HEK293 (cell line): ENCODE data around the gene PLEKHJ1.

Source experiments
- KLF7 ChIP-seq: fragments of 450-650 bp; formaldehyde crosslinking; IDR thresholded peaks from 2 replicates; pipeline ENCODE4 v1.5.1; 2016; ENCODE audit warnings: missing biosample characterization, missing genetic modification characterization, borderline replicate concordance
- MZF1 ChIP-seq: fragments of 450-650 bp; formaldehyde crosslinking; IDR thresholded peaks from 2 replicates; pipeline ENCODE4 v1.5.1; 2017; ENCODE audit warnings: missing biosample characterization, missing genetic modification characterization, borderline replicate concordance
- PRDM1 ChIP-seq: fragments of 450-650 bp; formaldehyde crosslinking; IDR thresholded peaks from 2 replicates; pipeline ENCODE4; 2016; ENCODE audit warnings: missing biosample characterization, missing genetic modification characterization
- RBAK ChIP-seq: fragments of 450-650 bp; formaldehyde crosslinking; IDR thresholded peaks from 2 replicates; pipeline ENCODE4 v1.5.1; 2016; ENCODE audit warnings: missing biosample characterization, missing genetic modification characterization
- SALL2 ChIP-seq: fragments of 450-650 bp; formaldehyde crosslinking; IDR thresholded peaks from 2 replicates; pipeline ENCODE4 v1.5.0; 2017; ENCODE audit warnings: missing biosample characterization, mild to moderate bottlenecking, missing genetic modification characterization, borderline replicate concordance
- WT1 ChIP-seq: fragments of 450-650 bp; formaldehyde crosslinking; IDR thresholded peaks from 2 replicates; pipeline ENCODE4 v1.5.1; 2016; ENCODE audit warnings: missing biosample characterization, missing genetic modification characterization
- YY1 ChIP-seq: fragments of 450-650 bp; formaldehyde crosslinking; IDR thresholded peaks from 2 replicates; pipeline ENCODE4 v1.5.1; 2018; ENCODE audit warnings: missing biosample characterization, missing genetic modification characterization
- ZBTB21 ChIP-seq: fragments of 450-650 bp; formaldehyde crosslinking; IDR thresholded peaks from 2 replicates; pipeline ENCODE4 v1.5.1; 2017; ENCODE audit warnings: missing biosample characterization, missing genetic modification characterization
- ZFP37 ChIP-seq: fragments of 450-650 bp; formaldehyde crosslinking; IDR thresholded peaks from 2 replicates; pipeline ENCODE4 v1.5.1; 2016; ENCODE audit warnings: missing biosample characterization, missing genetic modification characterization
- ZNF174 ChIP-seq: fragments of 450-650 bp; formaldehyde crosslinking; IDR thresholded peaks from 2 replicates; pipeline ENCODE4 v1.5.0; 2017; ENCODE audit warnings: missing biosample characterization, mild to moderate bottlenecking, missing genetic modification characterization
- ZNF19 ChIP-seq: fragments of 450-650 bp; formaldehyde crosslinking; IDR thresholded peaks from 2 replicates; pipeline ENCODE4; 2016; ENCODE audit warnings: missing biosample characterization, missing genetic modification characterization, low read depth
- ZNF214 ChIP-seq: fragments of 450-650 bp; formaldehyde crosslinking; IDR thresholded peaks from 2 replicates; pipeline ENCODE4 v1.5.1; 2017; ENCODE audit warnings: missing biosample characterization, mild to moderate bottlenecking, missing genetic modification characterization, borderline replicate concordance
- ZNF266 ChIP-seq: fragments of 450-650 bp; formaldehyde crosslinking; IDR thresholded peaks from 2 replicates; pipeline ENCODE4 v1.5.1; 2016; ENCODE audit warnings: missing biosample characterization, missing genetic modification characterization, low read depth
- ZNF335 ChIP-seq: fragments of 450-650 bp; formaldehyde crosslinking; conservative IDR thresholded peaks from 2 replicates; pipeline ENCODE4 v1.5.1; 2016; ENCODE audit warnings: missing biosample characterization, missing genetic modification characterization
- ZNF488 ChIP-seq: fragments of 450-650 bp; formaldehyde crosslinking; IDR thresholded peaks from 2 replicates; pipeline ENCODE4 v1.5.1; 2016; ENCODE audit warnings: missing biosample characterization, missing genetic modification characterization
- ZNF513 ChIP-seq: fragments of 450-650 bp; IDR thresholded peaks from 2 replicates; pipeline ENCODE4 v1.5.1; 2018; ENCODE audit warnings: missing biosample characterization, missing genetic modification characterization
- ZNF548 ChIP-seq: fragments of 450-650 bp; formaldehyde crosslinking; IDR thresholded peaks from 2 replicates; pipeline ENCODE4 v1.5.1; 2016; ENCODE audit warnings: missing biosample characterization, missing genetic modification characterization
- ZNF549 ChIP-seq: fragments of 450-650 bp; IDR thresholded peaks from 2 replicates; pipeline ENCODE4 v1.5.1; 2018; ENCODE audit warnings: missing biosample characterization, missing genetic modification characterization, mild to moderate bottlenecking, inconsistent platforms, moderate library complexity
- ZNF555 ChIP-seq: fragments of 450-650 bp; formaldehyde crosslinking; conservative IDR thresholded peaks from 2 replicates; pipeline ENCODE4 v1.5.1; 2017; ENCODE audit warnings: missing biosample characterization, mild to moderate bottlenecking, missing genetic modification characterization, inconsistent platforms
- ZNF596 ChIP-seq: fragments of 450-650 bp; IDR thresholded peaks from 2 replicates; pipeline ENCODE4 v1.5.0; 2018; ENCODE audit warnings: missing biosample characterization, mild to moderate bottlenecking, missing genetic modification characterization, moderate library complexity
- ZNF658 ChIP-seq: fragments of 450-650 bp; formaldehyde crosslinking; IDR thresholded peaks from 2 replicates; pipeline ENCODE4; 2016; ENCODE audit warnings: missing biosample characterization, missing genetic modification characterization
- ZNF791 ChIP-seq: fragments of 450-650 bp; formaldehyde crosslinking; IDR thresholded peaks from 2 replicates; pipeline ENCODE4 v1.5.1; 2016; ENCODE audit warnings: missing biosample characterization, missing genetic modification characterization
- ZNF843 ChIP-seq: fragments of 450-650 bp; formaldehyde crosslinking; IDR thresholded peaks from 2 replicates; pipeline ENCODE4 v1.5.1; 2016; ENCODE audit warnings: missing biosample characterization, missing genetic modification characterization
- ZXDB ChIP-seq: fragments of 450-650 bp; formaldehyde crosslinking; IDR thresholded peaks from 2 replicates; pipeline ENCODE4 v1.5.1; 2016; ENCODE audit warnings: missing biosample characterization, missing genetic modification characterization
- TF ChIP-seq, protein P1 (sequence below): fragments of 450-650 bp; formaldehyde crosslinking; conservative IDR thresholded peaks from 2 replicates; pipeline ENCODE4 v1.5.1; 2016; ENCODE audit warnings: low read depth, missing biosample characterization, missing genetic modification characterization
- TF ChIP-seq, protein P2 (sequence below): fragments of 450-650 bp; IDR thresholded peaks from 2 replicates; pipeline ENCODE4 v1.5.1; 2018; ENCODE audit warnings: missing biosample characterization, mild to moderate bottlenecking, missing genetic modification characterization
- TF ChIP-seq, protein P3 (sequence below): fragments of 450-650 bp; formaldehyde crosslinking; IDR thresholded peaks from 2 replicates; pipeline ENCODE4 v1.5.1; 2016; ENCODE audit warnings: missing biosample characterization, missing genetic modification characterization
- TF ChIP-seq, protein P4 (sequence below): fragments of 450-650 bp; formaldehyde crosslinking; IDR thresholded peaks from 2 replicates; pipeline ENCODE4 v1.5.1; 2016; ENCODE audit warnings: missing biosample characterization, missing genetic modification characterization
- TF ChIP-seq, protein P5 (sequence below): fragments of 450-650 bp; formaldehyde crosslinking; optimal IDR thresholded peaks from 2 replicates; pipeline ENCODE3; 2016; ENCODE audit warnings: missing biosample characterization, mild to moderate bottlenecking, missing genetic modification characterization

PLEKHJ1 gene

GRCh38 chr19:2273356-2274184, 37.4 kb upstream of the PLEKHJ1 start (continued):
- TF ChIP-seq, protein P1, sequence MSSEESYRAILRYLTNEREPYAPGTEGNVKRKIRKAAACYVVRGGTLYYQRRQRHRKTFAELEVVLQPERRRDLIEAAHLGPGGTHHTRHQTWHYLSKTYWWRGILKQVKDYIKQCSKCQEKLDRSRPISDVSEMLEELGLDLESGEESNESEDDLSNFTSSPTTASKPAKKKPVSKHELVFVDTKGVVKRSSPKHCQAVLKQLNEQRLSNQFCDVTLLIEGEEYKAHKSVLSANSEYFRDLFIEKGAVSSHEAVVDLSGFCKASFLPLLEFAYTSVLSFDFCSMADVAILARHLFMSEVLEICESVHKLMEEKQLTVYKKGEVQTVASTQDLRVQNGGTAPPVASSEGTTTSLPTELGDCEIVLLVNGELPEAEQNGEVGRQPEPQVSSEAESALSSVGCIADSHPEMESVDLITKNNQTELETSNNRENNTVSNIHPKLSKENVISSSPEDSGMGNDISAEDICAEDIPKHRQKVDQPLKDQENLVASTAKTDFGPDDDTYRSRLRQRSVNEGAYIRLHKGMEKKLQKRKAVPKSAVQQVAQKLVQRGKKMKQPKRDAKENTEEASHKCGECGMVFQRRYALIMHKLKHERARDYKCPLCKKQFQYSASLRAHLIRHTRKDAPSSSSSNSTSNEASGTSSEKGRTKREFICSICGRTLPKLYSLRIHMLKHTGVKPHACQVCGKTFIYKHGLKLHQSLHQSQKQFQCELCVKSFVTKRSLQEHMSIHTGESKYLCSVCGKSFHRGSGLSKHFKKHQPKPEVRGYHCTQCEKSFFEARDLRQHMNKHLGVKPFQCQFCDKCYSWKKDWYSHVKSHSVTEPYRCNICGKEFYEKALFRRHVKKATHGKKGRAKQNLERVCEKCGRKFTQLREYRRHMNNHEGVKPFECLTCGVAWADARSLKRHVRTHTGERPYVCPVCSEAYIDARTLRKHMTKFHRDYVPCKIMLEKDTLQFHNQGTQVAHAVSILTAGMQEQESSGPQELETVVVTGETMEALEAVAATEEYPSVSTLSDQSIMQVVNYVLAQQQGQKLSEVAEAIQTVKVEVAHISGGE (tag by site-specific recombination): peak; percentile 98
- no peak for TF ChIP-seq ZNF19 (tag by site-specific recombination)
- no peak for TF ChIP-seq ZNF214 (tag by site-specific recombination)
- TF ChIP-seq ZBTB21: no peak
- peak; percentile 79 for TF ChIP-seq ZNF843 (tag by site-specific recombination)
- 0 out of 2 replicates have a peak, but pooled peaks have one; percentile 26 for TF ChIP-seq ZNF596 (tag by site-specific recombination)
- TF ChIP-seq, protein P2, sequence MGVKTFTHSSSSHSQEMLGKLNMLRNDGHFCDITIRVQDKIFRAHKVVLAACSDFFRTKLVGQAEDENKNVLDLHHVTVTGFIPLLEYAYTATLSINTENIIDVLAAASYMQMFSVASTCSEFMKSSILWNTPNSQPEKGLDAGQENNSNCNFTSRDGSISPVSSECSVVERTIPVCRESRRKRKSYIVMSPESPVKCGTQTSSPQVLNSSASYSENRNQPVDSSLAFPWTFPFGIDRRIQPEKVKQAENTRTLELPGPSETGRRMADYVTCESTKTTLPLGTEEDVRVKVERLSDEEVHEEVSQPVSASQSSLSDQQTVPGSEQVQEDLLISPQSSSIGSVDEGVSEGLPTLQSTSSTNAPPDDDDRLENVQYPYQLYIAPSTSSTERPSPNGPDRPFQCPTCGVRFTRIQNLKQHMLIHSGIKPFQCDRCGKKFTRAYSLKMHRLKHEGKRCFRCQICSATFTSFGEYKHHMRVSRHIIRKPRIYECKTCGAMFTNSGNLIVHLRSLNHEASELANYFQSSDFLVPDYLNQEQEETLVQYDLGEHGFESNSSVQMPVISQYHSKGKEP (tag by site-specific recombination): peak; percentile 59; the same call in 1 of the 2 replicates
- no peak for TF ChIP-seq ZNF513 (tag by site-specific recombination)
- TF ChIP-seq RBAK: no peak
- peak; percentile 79 for TF ChIP-seq ZFP37
- TF ChIP-seq, protein P3, sequence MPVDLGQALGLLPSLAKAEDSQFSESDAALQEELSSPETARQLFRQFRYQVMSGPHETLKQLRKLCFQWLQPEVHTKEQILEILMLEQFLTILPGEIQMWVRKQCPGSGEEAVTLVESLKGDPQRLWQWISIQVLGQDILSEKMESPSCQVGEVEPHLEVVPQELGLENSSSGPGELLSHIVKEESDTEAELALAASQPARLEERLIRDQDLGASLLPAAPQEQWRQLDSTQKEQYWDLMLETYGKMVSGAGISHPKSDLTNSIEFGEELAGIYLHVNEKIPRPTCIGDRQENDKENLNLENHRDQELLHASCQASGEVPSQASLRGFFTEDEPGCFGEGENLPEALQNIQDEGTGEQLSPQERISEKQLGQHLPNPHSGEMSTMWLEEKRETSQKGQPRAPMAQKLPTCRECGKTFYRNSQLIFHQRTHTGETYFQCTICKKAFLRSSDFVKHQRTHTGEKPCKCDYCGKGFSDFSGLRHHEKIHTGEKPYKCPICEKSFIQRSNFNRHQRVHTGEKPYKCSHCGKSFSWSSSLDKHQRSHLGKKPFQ (tag by site-specific recombination): no peak
- peak; percentile 68; the same call in 1 of the 2 replicates for TF ChIP-seq YY1
- no peak for TF ChIP-seq ZNF555 (tag by site-specific recombination)
- no peak for TF ChIP-seq ZNF266 (tag by site-specific recombination)
- peak; percentile 98 for TF ChIP-seq MZF1 (tag by site-specific recombination)
- no peak for TF ChIP-seq PRDM1 (tag by site-specific recombination)
- TF ChIP-seq ZNF658 (tag by site-specific recombination): no peak
- no peak for TF ChIP-seq ZNF548 (tag by site-specific recombination)
- TF ChIP-seq, protein P4, sequence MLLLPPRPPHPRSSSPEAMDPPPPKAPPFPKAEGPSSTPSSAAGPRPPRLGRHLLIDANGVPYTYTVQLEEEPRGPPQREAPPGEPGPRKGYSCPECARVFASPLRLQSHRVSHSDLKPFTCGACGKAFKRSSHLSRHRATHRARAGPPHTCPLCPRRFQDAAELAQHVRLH (tag by site-specific recombination): peak; percentile 86
- peak; percentile 74 for TF ChIP-seq ZXDB
- TF ChIP-seq ZNF335 (tag by site-specific recombination): peak; percentile 83
- no peak for TF ChIP-seq ZNF549 (tag by site-specific recombination)
- TF ChIP-seq ZNF791 (tag by site-specific recombination): no peak
- peak; percentile 45 for TF ChIP-seq WT1
- peak; percentile 47; the same call in 1 of the 2 replicates for TF ChIP-seq KLF7 (tag by site-specific recombination)
- no peak for TF ChIP-seq SALL2 (tag by site-specific recombination)
- TF ChIP-seq, protein P5, sequence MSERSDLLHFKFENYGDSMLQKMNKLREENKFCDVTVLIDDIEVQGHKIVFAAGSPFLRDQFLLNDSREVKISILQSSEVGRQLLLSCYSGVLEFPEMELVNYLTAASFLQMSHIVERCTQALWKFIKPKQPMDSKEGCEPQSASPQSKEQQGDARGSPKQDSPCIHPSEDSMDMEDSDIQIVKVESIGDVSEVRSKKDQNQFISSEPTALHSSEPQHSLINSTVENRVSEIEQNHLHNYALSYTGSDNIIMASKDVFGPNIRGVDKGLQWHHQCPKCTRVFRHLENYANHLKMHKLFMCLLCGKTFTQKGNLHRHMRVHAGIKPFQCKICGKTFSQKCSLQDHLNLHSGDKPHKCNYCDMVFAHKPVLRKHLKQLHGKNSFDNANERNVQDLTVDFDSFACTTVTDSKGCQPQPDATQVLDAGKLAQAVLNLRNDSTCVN (tag by site-specific recombination): peak; percentile 61
- no peak for TF ChIP-seq ZNF488 (tag by site-specific recombination)
- TF ChIP-seq ZNF174 (tag by site-specific recombination): no peak
